ENCODE results near the gene SAMD4A.

Gene SAMD4A

GRCh38 chr14:54718046-54718445 is 151.1 kb downstream of the SAMD4A start:
- in situ Hi-C loops (cut with MboI; ENCODE audit: low sequenced_read_pairs) = no loop called here

- in situ Hi-C loops (cut with MboI; ENCODE audit: low sequenced_read_pairs) = no loop called here
Measured at GRCh38 chr14:54719406-54719805, 152.5 kb downstream of the SAMD4A start.

GRCh38 chr14:54722791-54723432 is 156.0 kb downstream of the SAMD4A start:
- in situ Hi-C loops (cut with MboI; ENCODE audit: low sequenced_read_pairs) = no loop called here

- in situ Hi-C loops (cut with MboI; ENCODE audit: low sequenced_read_pairs) = no loop called here
Measured at GRCh38 chr14:54724123-54724522, 157.2 kb downstream of the SAMD4A start.

- in situ Hi-C loops (cut with MboI; ENCODE audit: low sequenced_read_pairs) = no loop called here
Measured at GRCh38 chr14:54724676-54725325, 157.9 kb downstream of the SAMD4A start.

- in situ Hi-C loops (cut with MboI; ENCODE audit: low sequenced_read_pairs) = no loop called here
Measured at GRCh38 chr14:54725998-54726397, 159.1 kb downstream of the SAMD4A start.

- in situ Hi-C loops (cut with MboI; ENCODE audit: low sequenced_read_pairs) = no loop called here
Measured at GRCh38 chr14:54727929-54728328, 161.0 kb downstream of the SAMD4A start.

GRCh38 chr14:54728700-54729527 is 162.0 kb downstream of the SAMD4A start:
- in situ Hi-C loops (cut with MboI; ENCODE audit: low sequenced_read_pairs) = no loop called here

GRCh38 chr14:54730156-54730961 is 163.4 kb downstream of the SAMD4A start:
- in situ Hi-C loops (cut with MboI; ENCODE audit: low sequenced_read_pairs) = no loop called here

- in situ Hi-C loops (cut with MboI; ENCODE audit: low sequenced_read_pairs) = no loop called here
Measured at GRCh38 chr14:54734966-54735365, 168.0 kb downstream of the SAMD4A start.

- in situ Hi-C loops (cut with MboI; ENCODE audit: low sequenced_read_pairs) = no loop called here
Measured at GRCh38 chr14:54735424-54735823, 168.5 kb downstream of the SAMD4A start.

GRCh38 chr14:54737132-54737711 is 170.3 kb downstream of the SAMD4A start:
- in situ Hi-C loops (cut with MboI; ENCODE audit: low sequenced_read_pairs) = no loop called here

GRCh38 chr14:54738009-54738408 is 171.1 kb downstream of the SAMD4A start:
- in situ Hi-C loops (cut with MboI; ENCODE audit: low sequenced_read_pairs) = no loop called here

GRCh38 chr14:54739514-54739913 is 172.6 kb downstream of the SAMD4A start:
- in situ Hi-C loops (cut with MboI; ENCODE audit: low sequenced_read_pairs) = no loop called here

GRCh38 chr14:54742492-54743350 is 175.8 kb downstream of the SAMD4A start:
- in situ Hi-C loops (cut with MboI; ENCODE audit: low sequenced_read_pairs) = no loop called here

- in situ Hi-C loops (cut with MboI; ENCODE audit: low sequenced_read_pairs) = no loop called here
Measured at GRCh38 chr14:54743382-54743781, 176.5 kb downstream of the SAMD4A start.

- in situ Hi-C loops (cut with MboI; ENCODE audit: low sequenced_read_pairs) = no loop called here
Measured at GRCh38 chr14:54746019-54746418, 179.1 kb downstream of the SAMD4A start.

GRCh38 chr14:54747616-54748015 is 180.7 kb downstream of the SAMD4A start:
- in situ Hi-C loops (cut with MboI; ENCODE audit: low sequenced_read_pairs) = no loop called here

- in situ Hi-C loops (cut with MboI; ENCODE audit: low sequenced_read_pairs) = no loop called here
Measured at GRCh38 chr14:54749180-54749579, 182.3 kb downstream of the SAMD4A start.

GRCh38 chr14:54749727-54750126 is 182.8 kb downstream of the SAMD4A start:
- in situ Hi-C loops (cut with MboI; ENCODE audit: low sequenced_read_pairs) = no loop called here
